GM18858 (cell line): ENCODE data around the gene THEM5.

Experiments
- ATAC-seq: cut with Tn5 transposase; IDR thresholded peaks from one replicate; pipeline ENCODE4 v1.9.1; 2021; ENCODE audit not compliant: unreplicated experiment

Gene THEM5

DNA sequence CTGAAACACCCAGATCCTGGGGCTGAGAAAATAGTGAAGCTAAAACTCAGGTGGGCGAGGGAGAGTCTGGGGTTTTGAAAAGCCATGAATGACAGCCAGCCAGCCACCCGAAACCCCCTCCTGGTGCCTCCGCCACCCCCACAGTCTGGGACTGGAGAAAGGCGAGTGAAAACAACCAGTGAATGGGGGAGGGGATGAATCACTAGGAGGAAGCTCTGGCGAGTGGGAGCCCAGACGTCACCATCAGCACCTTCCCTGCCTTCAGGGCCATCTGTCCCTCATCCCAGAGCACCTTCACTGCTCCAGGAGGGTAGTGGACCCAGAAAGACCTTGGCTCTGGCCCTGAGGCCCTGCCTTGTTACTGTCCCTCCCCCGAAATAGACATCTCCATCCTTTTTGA lies 31.1 kb downstream of the THEM5 start:
- ATAC-seq = no peak

DNA sequence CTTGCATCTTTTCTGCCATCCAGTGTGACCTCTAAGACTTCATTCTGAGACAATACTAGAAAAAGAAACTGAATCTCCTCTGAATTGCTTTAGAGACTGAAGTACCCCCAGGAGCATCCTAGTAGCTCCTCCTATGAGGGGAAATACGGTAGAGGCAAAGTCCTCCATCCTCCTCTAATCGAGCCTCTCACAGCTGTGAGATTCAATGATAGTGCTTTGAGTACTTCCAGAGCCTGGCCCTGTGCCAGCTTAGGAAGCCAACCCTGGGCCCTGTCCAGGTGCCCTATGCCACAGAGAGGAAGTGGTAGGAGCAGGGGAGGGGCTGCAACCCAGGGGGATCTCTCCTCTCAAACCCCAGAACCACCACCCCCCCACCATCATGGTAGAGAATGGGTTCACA lies 32.6 kb downstream of the THEM5 start:
- no peak for ATAC-seq

DNA sequence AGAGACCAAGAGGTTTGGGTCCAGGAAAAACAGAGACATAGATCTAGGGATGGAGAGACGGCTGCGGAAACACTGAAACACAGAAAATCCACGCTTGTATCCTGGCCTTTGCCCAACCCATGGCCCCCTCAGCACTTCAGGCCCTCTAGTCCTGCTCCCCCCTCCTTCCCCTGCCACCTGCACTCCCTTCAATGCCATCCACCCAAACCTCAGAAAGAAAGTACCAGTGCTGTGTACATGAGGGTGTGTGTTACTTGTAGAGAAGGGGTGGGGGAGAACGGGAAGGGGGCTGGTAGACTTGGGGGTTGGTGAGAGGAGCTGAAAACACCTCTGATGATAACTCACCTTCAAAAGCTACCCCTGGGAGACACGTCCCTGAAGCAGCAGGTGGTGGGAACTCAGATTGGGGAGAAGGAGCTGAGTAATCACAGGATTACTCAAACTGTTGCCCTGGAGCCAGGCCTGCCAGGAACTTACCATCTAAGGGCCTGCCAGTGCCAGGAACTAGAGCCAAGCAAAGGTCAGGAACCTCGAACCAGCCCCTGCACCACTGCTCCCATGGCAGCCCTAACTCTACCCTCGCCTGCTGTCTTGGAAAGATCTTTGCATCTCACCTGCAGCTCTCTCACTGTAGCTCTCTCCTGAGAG lies 33.4 kb downstream of the THEM5 start:
- no peak for ATAC-seq

DNA sequence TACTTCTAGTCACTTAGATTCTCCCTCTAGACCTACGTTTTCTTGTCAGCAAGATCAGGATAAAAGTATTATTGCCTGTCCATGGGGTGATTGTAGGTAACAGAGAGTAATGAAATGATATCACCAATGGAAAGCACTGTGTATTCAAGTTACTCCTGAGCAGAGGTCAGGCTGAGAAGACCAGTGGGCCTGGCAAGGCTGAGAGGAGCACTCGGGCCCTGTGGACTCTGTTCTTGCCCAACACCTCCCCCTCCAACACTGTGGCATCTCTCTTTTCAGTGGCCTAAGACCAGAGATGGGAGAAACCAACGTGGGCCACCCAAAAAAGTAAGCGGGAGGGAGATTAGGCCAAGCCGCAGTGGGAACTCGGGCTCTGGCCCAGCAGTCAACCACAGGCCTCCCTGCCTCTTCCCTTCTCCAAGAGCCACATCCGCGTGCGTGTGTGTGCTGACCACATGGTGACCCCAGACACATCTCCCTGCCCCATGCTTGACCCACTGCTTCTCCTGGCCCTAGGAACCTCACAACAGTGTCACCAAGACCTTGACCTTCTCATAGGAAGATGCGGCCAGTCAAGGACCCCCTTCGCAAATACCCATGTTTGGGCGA lies 34.2 kb downstream of the THEM5 start:
- ATAC-seq = no peak

GRCh38 chr1:151817353-151817730 lies 36.2 kb downstream of the THEM5 start:
- ATAC-seq = no peak

- no peak for ATAC-seq
Measured at GRCh38 chr1:151816548-151817352, 36.8 kb downstream of the THEM5 start.

GRCh38 chr1:151815716-151816327 lies 37.7 kb downstream of the THEM5 start:
- ATAC-seq = no peak

DNA sequence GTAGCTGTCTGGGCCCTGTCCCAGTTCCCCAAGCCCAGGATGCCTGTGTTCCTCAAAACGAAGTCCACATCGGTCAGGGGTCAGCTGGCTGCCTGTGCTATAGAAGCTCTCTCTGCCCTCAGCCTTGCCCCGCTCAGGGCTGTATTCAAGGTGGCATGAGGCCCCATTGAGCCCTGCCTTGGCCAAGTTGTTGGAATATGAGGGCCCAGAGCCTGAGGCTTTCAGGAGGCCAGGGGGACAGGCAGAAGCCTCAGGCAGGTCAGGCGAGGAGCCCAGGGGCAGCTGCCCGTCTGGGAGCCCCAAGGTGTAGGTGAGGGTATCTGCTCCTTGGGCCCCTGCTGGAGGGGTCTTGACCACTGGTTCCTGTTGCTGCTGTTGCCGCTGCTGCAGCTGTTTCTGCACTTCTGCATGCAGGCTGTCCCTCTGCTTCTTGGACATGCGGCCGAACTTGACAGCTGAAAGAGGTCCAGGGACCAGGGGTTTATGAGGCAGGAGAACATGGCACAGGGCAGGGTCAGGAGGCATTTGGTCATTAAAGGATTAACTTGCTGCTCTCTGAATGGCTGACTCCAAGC lies 38.5 kb downstream of the THEM5 start:
- ATAC-seq = no peak

GRCh38 chr1:151814426-151814825 lies 39.1 kb downstream of the THEM5 start:
- no peak for ATAC-seq

DNA sequence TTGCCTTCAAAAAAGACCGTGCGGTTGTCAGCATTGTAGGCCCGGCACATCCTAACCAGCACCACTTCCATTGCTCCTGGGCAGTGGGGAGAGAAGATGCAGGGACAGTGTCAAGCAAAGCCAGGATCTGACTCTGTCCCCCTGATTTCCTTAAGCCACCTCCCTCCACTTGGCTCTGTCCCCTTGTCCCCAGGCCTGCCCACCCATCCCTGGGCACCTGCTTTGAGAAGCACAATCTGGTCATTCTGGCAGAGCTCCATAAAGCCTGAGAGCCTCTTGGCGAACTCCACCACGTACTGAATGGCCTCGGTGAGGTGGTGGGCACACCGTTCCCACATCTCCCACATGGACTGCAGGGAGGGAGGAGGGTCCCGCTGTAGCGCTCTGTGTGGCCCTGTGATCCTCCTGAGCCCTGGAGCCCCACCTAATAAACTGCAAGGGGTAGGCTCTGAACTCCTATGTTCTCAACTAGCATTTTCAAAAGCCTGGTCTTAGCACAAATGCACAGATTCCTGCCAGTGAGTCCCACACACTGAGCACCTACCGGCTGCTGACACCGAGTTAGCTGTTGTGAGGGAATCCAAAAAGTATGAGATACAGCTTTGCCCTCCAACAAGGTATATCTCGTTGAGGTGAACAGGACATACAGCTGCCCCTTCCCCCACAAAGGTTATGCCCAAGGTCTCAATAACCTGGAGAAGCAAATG lies 40.1 kb downstream of the THEM5 start:
- no peak for ATAC-seq

- ATAC-seq = no peak
Measured at GRCh38 chr1:151811181-151811580, 42.3 kb downstream of the THEM5 start.

GRCh38 chr1:151809985-151810556 lies 43.4 kb downstream of the THEM5 start:
- no peak for ATAC-seq

- no peak for ATAC-seq
Measured at GRCh38 chr1:151809290-151809984, 44.1 kb downstream of the THEM5 start.

GRCh38 chr1:151807766-151808165 lies 45.7 kb downstream of the THEM5 start:
- ATAC-seq = no peak

GRCh38 chr1:151807131-151807530 lies 46.4 kb downstream of the THEM5 start:
- ATAC-seq = no peak

DNA sequence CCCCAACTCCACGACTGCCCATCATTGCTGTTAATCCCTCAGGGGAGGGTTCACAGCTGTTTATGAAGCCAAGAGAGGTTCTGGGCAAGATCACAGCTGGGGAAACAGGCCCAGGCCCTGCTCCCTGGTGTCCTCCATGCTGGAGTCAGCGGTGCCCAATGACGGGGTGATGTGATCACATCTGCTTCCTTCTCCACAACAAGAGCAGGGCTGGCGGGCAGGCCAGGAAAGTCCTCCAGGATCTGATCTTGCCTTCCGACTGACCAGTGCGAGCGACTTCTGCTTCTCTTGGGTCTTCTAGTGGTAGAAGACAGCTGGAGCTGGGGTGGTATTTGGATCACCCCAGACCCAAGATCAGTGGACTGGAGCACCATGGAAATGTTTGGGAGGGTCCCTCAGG lies 47.3 kb downstream of the THEM5 start:
- ATAC-seq = no peak

- ATAC-seq = no peak
Measured at GRCh38 chr1:151805066-151805820, 48.3 kb downstream of the THEM5 start, which contains the start of gene LINGO4. LINGO4 (minus strand) TSS chr1:151805419; CDS start chr1:151802704, 2,715 bp downstream.

DNA sequence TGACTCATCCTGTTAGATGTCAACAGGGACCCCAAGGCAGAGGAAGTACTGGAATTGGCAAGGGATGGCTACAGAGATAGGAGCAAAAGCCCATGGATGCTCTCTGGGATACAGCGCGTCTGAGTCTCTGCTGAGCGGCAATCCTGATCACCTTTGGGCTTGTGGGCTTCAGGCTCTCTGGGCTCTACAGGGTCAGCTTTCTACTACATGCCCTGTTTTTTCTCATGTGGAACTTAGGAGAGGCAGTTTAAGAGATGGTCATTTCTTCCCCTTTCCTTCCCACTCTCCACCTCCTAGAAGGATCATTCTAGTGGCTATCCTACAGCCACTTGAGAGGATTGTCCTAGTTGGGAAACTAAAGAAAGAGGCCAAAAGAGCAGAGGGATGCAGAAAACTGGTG lies 49.6 kb downstream of the THEM5 start:
- ATAC-seq = no peak

DNA sequence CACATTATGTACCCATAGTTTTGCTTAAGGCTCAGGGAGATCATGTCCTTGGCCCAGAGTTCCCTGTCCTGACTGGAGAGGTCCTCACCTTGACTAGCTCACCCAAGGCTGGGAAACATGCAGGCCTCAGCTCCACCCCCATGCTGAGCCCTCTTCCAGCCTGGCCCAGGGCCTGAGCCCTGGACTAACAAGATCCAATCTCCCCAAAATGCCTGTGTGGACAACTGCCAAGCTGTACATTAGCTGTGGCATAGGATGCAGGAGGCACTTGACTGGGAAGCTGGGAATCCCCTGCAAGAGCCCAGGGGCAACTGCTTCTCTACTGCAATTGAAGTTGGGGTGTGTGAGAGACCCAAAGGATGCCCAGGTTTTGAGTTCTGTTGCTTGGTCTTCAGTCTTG lies 50.3 kb downstream of the THEM5 start:
- ATAC-seq = no peak
